A673 (cell line): Measurements from ENCODE around the gene PRMT7. TPM values are rescaled to one million over a fixed set of nuclear protein-coding genes. Genes with fewer than 3 reads are reported as not detected.

Source experiments
- BruUV-seq: library from RNA; stranded (reverse); fragments of 400-500 nt; replicated peaks from 2 replicates; lab custom pipeline; 2021; lab: Mats Ljungman, UMichigan
- CTCF ChIA-PET: fragments of 300-600 bp; sonication (Branson Sonifier 250); formaldehyde crosslinking; loops from one replicate; lab custom pipeline; 2022; ENCODE audit warnings: antibody characterized with exemption; lab: Charles Lee
- POLR2A ChIA-PET: fragments of 300-600 bp; sonication (Branson Sonifier 250); formaldehyde crosslinking; loops from one replicate; lab custom pipeline; 2022; ENCODE audit warnings: antibody characterized with exemption; ENCODE audit not compliant: low non-redundant PET; lab: Charles Lee
- DNase-seq: peaks from one replicate; pipeline ENCODE4 v3.0.0-alpha.2; 2015; ENCODE audit warnings: low spot score
- H3K27ac ChIP-seq: fragments of 200-600 bp; sonication (generic); 2 replicates; pipeline ENCODE4 v1.5.1; 2016; ENCODE audit warnings: mixed run types, low read depth, mild to moderate bottlenecking, mixed read lengths, antibody characterized with exemption, low read length; ENCODE audit not compliant: poor library complexity, severe bottlenecking
- H3K27me3 ChIP-seq: fragments of 200-600 bp; sonication (generic); replicated peaks from 2 replicates; pipeline ENCODE4 v1.6.1; 2017; ENCODE audit warnings: mixed run types, low read depth, mild to moderate bottlenecking, mixed read lengths, antibody characterized with exemption, low read length; ENCODE audit not compliant: insufficient read depth, poor library complexity
- H3K36me3 ChIP-seq: fragments of 200-600 bp; sonication (generic); 2 replicates; pipeline ENCODE4 v1.6.1; 2016; ENCODE audit warnings: mixed run types, mild to moderate bottlenecking, mixed read lengths, antibody characterized with exemption, low read length; ENCODE audit not compliant: insufficient read depth, poor library complexity, severe bottlenecking
- H3K4me1 ChIP-seq: fragments of 200-600 bp; sonication (generic); 2 replicates; pipeline ENCODE4 v1.6.1; 2017; ENCODE audit warnings: mixed run types, mild to moderate bottlenecking, mixed read lengths, antibody characterized with exemption, low read length; ENCODE audit not compliant: insufficient read depth, poor library complexity, severe bottlenecking
- H3K4me3 ChIP-seq: fragments of 200-600 bp; sonication (generic); 2 replicates; pipeline ENCODE4 v1.5.1; 2016; ENCODE audit warnings: low read depth, mixed run types, mild to moderate bottlenecking, mixed read lengths, low read length; ENCODE audit not compliant: poor library complexity, severe bottlenecking
- H3K9me3 ChIP-seq: fragments of 200-600 bp; sonication (generic); 2 replicates; pipeline ENCODE4 v1.6.1; 2016; ENCODE audit warnings: mixed run types, low read depth, mild to moderate bottlenecking, mixed read lengths, antibody characterized with exemption, low read length; ENCODE audit not compliant: poor library complexity, severe bottlenecking
- CTCF ChIP-seq: fragments of 300-800, 200-600 bp; sonication (generic); conservative IDR thresholded peaks from 2 replicates; pipeline ENCODE4 v1.5.1; 2017; ENCODE audit warnings: low read depth, mild to moderate bottlenecking, antibody characterized with exemption, low read length, moderate library complexity, mixed read lengths
- EZH2 ChIP-seq: fragments of 200-600 bp; sonication (generic); IDR thresholded peaks from 2 replicates; pipeline ENCODE4 v1.6.1; 2017; ENCODE audit warnings: borderline replicate concordance, low read depth, mild to moderate bottlenecking, mixed read lengths, antibody characterized with exemption, low read length; ENCODE audit not compliant: poor library complexity, severe bottlenecking
- intact Hi-C: fragments of 100-400 bp; cut with micrococcal nuclease; formaldehyde crosslinking; loops from one replicate; pipeline ENCODE4 v1.10.0; 2022; ENCODE audit not compliant: unreplicated experiment
- total RNA-seq: library from RNA; stranded (reverse); gene quantifications from 2 replicates; pipeline ENCODE4 v1.2.3, GENCODE V29; 2021

PRMT7 gene
- total RNA-seq, 1 experiment from 2014 or later, result 66.2 TPM

- POLR2A ChIA-PET, result no interaction called here
- DNase-seq, result no peak
- no peak overlapping the region for H3K4me3 ChIP-seq
- H3K9me3 ChIP-seq, result no peaks in the 10 kb centered on the region
- no peaks in the 10 kb centered on the region for H3K27me3 ChIP-seq
- H3K4me1 ChIP-seq, result no peaks in the 10 kb centered on the region
- H3K36me3 ChIP-seq, result peaks cover 12% of the 10 kb centered on the region
- CTCF ChIA-PET, result no interaction called here
- BruUV-seq, result no TSS peak
- H3K27ac ChIP-seq, result no peak overlapping the region
- TF ChIP-seq CTCF (no peak), EZH2 (no peak)
- intact Hi-C loops, result no loop called here
Observed at GRCh38 chr16:68357923-68358322, 47.1 kb downstream of the PRMT7 start.

- H3K27ac ChIP-seq, result no peak overlapping the region
- no peak overlapping the region for H3K4me3 ChIP-seq
- DNase-seq, result no peak
- H3K4me1 ChIP-seq, result peaks cover under 1% of the 10 kb centered on the region
- intact Hi-C loops, result no loop called here
- H3K27me3 ChIP-seq, result no peaks in the 10 kb centered on the region
- ChIA-PET CTCF (no interaction called here), POLR2A (no interaction called here)
- no peaks in the 10 kb centered on the region for H3K9me3 ChIP-seq
- TF ChIP-seq CTCF (no peak), EZH2 (no peak)
- BruUV-seq, result no TSS peak
- peaks cover 10% of the 10 kb centered on the region for H3K36me3 ChIP-seq
Observed at GRCh38 chr16:68358951-68359350, 48.1 kb downstream of the PRMT7 start.

- no peak for DNase-seq
- POLR2A ChIA-PET, result no interaction called here
Observed at GRCh38 chr16:68359398-68360191, 48.8 kb downstream of the PRMT7 start.

More at GRCh38 chr16:68359398-68360191, 48.8 kb downstream of the PRMT7 start:
- H3K27me3 ChIP-seq, result no peaks in the 10 kb centered on the region
- no peak overlapping the region for H3K4me3 ChIP-seq
- CTCF ChIA-PET, result no interaction called here
- no peaks in the 10 kb centered on the region for H3K9me3 ChIP-seq
- intact Hi-C loops, result loop anchor here (10.0 kb wide), 1 partner anchor 155 kb away; no protein-coding TSS in a partner anchor
- BruUV-seq, result no TSS peak
- peaks cover 10% of the 10 kb centered on the region for H3K36me3 ChIP-seq
- no peak overlapping the region for H3K27ac ChIP-seq
- TF ChIP-seq EZH2 (no peak), CTCF (no peak)
- H3K4me1 ChIP-seq, result peaks cover 7% of the 10 kb centered on the region
